Glutamatergic neuron (in vitro differentiated cells): Measurements from ENCODE around the gene ADGRL3. TPM values are rescaled to one million over a fixed set of nuclear protein-coding genes. Genes with fewer than 3 reads are reported as not detected.

ENCODE experiments used
- DNase-seq: peaks from one replicate; pipeline ENCODE4 v3.0.0; 2022
- H3K27ac Mint-ChIP-seq: one replicate; pipeline ENCODE4 v1.8.0; 2020; ENCODE audit warnings: mild to moderate bottlenecking, mixed read lengths, inconsistent platforms; ENCODE audit not compliant: unreplicated experiment
- H3K27me3 Mint-ChIP-seq: one replicate; pipeline ENCODE4 v1.8.0; 2020; ENCODE audit warnings: mild to moderate bottlenecking, moderate library complexity, mixed read lengths, inconsistent platforms; ENCODE audit not compliant: unreplicated experiment
- H3K36me3 Mint-ChIP-seq: one replicate; pipeline ENCODE4 v1.8.0; 2020; ENCODE audit warnings: mild to moderate bottlenecking, mixed read lengths, inconsistent platforms; ENCODE audit not compliant: unreplicated experiment
- H3K4me1 Mint-ChIP-seq: one replicate; pipeline ENCODE4 v1.8.0; 2020; ENCODE audit warnings: mild to moderate bottlenecking, low read depth, mixed read lengths, inconsistent platforms; ENCODE audit not compliant: unreplicated experiment
- H3K4me3 Mint-ChIP-seq: one replicate; pipeline ENCODE4 v1.8.0; 2020; ENCODE audit warnings: mild to moderate bottlenecking, mixed read lengths, inconsistent platforms; ENCODE audit not compliant: unreplicated experiment
- H3K9me3 Mint-ChIP-seq: one replicate; pipeline ENCODE4 v1.8.0; 2020; ENCODE audit warnings: mild to moderate bottlenecking, moderate library complexity, mixed read lengths, inconsistent platforms; ENCODE audit not compliant: unreplicated experiment
- total RNA-seq: library from RNA; stranded (reverse); fragmentation: NEBNext Ultra II Directional; extraction: Animal tissue kit (Norgen Biotek cat#: 25700); gene quantifications from one replicate; pipeline ENCODE4 v1.2.1, GENCODE V29; 2021; ENCODE audit not compliant: unreplicated experiment
- TF ChIP-seq, protein P1 (sequence below): fragments of 200-600 bp; sonication (generic); IDR thresholded peaks from one replicate; pipeline ENCODE4 v1.5.0; 2021; ENCODE audit not compliant: partially characterized antibody, unreplicated experiment

ADGRL3 gene
- total RNA-seq, 1 donor from 2014 or later, result 193 TPM

DNA sequence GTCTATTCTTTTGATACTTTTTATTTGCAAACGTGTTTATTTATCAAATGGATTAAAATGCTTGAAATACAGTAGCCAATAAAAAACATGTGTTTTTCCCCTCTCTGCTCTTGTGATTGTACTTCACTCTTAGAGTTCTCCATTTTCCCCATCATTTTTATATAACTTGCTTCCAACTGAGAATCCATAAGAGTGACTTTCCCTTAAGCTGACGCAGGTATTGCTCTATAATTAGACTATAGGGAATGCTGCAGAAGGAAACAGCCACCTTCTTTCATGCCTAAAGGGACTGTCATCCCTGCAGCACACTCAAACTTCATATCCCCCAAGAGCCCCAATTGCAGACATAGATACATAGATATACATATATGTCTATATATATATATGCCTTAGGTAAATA is 456.9 kb downstream of the ADGRL3 start:
- peaks cover 3% of the 10 kb centered on the region for H3K9me3 Mint-ChIP-seq
- H3K27ac Mint-ChIP-seq, result no peak overlapping the region
- H3K36me3 Mint-ChIP-seq, result no peaks in the 10 kb centered on the region
- DNase-seq, result no peak
- peaks cover 4% of the 10 kb centered on the region for H3K4me1 Mint-ChIP-seq
- TF ChIP-seq, protein P1, sequence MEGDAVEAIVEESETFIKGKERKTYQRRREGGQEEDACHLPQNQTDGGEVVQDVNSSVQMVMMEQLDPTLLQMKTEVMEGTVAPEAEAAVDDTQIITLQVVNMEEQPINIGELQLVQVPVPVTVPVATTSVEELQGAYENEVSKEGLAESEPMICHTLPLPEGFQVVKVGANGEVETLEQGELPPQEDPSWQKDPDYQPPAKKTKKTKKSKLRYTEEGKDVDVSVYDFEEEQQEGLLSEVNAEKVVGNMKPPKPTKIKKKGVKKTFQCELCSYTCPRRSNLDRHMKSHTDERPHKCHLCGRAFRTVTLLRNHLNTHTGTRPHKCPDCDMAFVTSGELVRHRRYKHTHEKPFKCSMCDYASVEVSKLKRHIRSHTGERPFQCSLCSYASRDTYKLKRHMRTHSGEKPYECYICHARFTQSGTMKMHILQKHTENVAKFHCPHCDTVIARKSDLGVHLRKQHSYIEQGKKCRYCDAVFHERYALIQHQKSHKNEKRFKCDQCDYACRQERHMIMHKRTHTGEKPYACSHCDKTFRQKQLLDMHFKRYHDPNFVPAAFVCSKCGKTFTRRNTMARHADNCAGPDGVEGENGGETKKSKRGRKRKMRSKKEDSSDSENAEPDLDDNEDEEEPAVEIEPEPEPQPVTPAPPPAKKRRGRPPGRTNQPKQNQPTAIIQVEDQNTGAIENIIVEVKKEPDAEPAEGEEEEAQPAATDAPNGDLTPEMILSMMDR, result no peak
- H3K27me3 Mint-ChIP-seq, result no peaks in the 10 kb centered on the region
- no peak overlapping the region for H3K4me3 Mint-ChIP-seq

DNA sequence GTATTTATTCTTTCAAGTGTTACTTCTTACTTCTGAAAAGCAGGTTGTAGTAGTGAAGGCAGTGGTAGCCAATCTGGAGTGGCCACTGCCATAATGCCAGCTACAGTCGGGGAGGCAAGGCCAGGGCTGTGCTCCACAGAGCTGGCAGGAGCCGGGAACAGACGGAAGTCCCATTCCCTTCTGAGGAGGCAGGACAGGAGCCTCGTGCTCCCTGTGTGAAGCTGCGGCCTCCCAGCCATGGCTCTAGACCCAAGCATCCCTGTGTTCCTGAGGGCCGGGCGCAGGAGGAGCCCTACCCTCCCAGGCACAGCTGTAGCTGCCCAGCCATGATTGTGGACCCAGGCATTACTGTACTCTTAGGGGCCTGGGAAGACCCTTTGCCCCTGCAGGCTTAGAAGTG is 461.8 kb downstream of the ADGRL3 start:
- TF ChIP-seq, protein P1, result no peak
- H3K36me3 Mint-ChIP-seq, result peaks cover 6% of the 10 kb centered on the region
- H3K27me3 Mint-ChIP-seq, result peaks cover 1% of the 10 kb centered on the region
- H3K27ac Mint-ChIP-seq, result no peak overlapping the region
- H3K9me3 Mint-ChIP-seq, result peaks cover 2% of the 10 kb centered on the region
- H3K4me3 Mint-ChIP-seq, result no peak overlapping the region
- DNase-seq, result no peak
- H3K4me1 Mint-ChIP-seq, result no peaks in the 10 kb centered on the region

DNA sequence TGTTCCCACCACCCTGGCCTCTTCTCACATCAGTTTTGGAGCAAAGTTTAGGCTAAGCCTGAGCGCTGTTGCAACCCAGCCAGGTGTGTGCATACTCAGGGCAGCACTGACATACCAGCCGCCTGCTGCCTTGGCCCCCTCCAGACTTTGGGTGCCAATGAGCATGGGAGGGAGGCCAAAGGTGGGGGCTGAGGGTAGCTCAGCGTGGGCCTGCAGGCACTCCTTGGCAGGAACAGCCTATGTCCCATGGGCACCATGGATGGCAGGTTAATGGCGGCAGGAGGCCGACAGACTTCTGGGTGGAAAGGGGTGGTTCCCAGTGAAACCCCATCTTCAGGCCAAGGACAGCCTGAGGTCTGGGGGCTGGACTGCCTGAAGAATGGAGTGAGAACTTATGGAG is 462.2 kb downstream of the ADGRL3 start:
- peaks cover 2% of the 10 kb centered on the region for H3K9me3 Mint-ChIP-seq
- no peaks in the 10 kb centered on the region for H3K4me1 Mint-ChIP-seq
- peaks cover 6% of the 10 kb centered on the region for H3K36me3 Mint-ChIP-seq
- DNase-seq, result no peak
- peaks cover 1% of the 10 kb centered on the region for H3K27me3 Mint-ChIP-seq
- TF ChIP-seq, protein P1, result no peak
- no peak overlapping the region for H3K4me3 Mint-ChIP-seq
- H3K27ac Mint-ChIP-seq, result no peak overlapping the region

DNA sequence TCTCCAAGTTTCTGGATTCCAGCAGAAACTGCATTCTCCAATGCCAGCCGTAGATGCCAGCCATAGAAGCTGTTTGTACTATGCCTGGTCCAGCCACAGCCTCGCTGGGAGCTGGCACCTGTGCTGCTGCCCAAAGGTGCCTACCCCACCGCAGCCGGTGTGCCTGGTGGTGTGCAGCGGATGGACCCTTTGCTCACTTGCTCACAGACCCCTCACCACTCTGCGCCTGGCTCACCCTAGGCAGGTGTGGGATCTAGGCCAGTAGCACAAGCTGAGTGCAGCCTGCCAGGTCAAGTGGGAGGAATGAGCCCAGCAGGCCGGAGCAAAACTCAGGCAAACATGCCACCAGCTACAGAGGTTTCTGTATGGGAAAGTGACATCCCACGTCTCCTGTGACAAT is 463.2 kb downstream of the ADGRL3 start:
- H3K4me1 Mint-ChIP-seq, result no peaks in the 10 kb centered on the region
- H3K36me3 Mint-ChIP-seq, result peaks cover 6% of the 10 kb centered on the region
- H3K27ac Mint-ChIP-seq, result no peak overlapping the region
- H3K4me3 Mint-ChIP-seq, result no peak overlapping the region
- TF ChIP-seq, protein P1, result no peak
- H3K9me3 Mint-ChIP-seq, result peaks cover 2% of the 10 kb centered on the region
- DNase-seq, result no peak
- peaks cover 1% of the 10 kb centered on the region for H3K27me3 Mint-ChIP-seq

DNA sequence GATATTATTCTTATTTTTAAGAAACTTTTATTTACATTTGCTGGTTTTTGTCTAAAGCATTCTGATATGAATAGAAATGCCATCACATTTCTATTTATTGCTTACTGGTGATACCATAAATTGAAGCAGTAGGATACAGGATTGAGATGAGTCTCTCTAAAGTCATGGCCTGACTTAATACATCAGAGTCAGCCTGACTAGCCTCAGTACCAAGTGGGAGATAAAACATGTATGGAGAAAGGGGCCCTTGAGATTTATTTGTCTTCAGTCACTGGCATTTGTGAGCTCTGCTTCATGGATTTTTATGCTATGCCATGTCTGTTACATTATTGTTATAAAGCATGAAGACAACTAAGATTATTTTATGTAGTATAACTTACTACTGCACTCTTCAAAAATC is 465.5 kb downstream of the ADGRL3 start:
- Mint-ChIP-seq H3K4me1 (no peaks in the 10 kb centered on the region), H3K27ac (no peak overlapping the region), H3K9me3 (peaks cover 2% of the 10 kb centered on the region), H3K36me3 (peaks cover 6% of the 10 kb centered on the region), H3K4me3 (no peak overlapping the region), H3K27me3 (peaks cover 1% of the 10 kb centered on the region)
- DNase-seq, result no peak
- TF ChIP-seq, protein P1, result no peak
